NCI-H2081 (cell line): ENCODE results near the gene NTN1.
A peak's percentile ranks its signal among the peaks of the same experiment; 100 is the strongest.

ENCODE experiments used
- DNase-seq, 2 experiments: peaks; one replicate each; lab custom pipeline; 2025; lab: John Stamatoyannopoulos, UW

Gene NTN1

DNA sequence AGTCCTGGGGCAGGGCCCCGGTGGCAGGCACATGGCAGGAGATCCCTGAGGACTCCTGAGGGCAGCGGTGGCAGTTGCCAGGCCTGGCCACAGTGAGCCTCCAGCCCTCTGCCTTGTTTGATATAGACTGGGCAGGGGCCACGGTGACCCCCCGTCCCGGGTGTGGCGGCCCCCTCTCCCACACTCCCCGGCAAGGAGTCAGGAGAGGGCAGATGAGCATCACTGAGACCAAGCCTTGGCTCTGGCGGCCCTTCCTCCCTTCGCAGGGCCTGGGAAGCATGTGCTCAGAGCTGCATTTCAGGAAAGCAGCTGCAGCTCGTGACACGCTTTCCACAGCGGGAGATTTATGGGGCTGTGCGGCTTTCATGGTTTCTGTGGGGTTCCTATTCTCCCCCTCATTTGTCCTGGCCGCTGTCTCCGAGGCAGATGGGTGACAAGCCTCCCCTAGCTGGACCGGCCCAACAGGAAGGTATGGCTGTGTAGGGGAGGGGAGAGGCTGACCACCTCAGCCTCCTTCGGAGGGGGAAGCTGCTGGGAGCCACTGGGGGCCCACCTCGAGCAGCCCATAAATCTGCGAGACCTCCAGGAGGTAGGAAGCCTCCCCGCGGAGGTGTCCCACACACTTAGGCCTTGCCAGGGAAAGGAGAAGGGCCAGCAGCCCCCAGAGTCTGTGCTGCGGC lies 211.4 kb downstream of the NTN1 start:
- DNase-seq = no peak

DNA sequence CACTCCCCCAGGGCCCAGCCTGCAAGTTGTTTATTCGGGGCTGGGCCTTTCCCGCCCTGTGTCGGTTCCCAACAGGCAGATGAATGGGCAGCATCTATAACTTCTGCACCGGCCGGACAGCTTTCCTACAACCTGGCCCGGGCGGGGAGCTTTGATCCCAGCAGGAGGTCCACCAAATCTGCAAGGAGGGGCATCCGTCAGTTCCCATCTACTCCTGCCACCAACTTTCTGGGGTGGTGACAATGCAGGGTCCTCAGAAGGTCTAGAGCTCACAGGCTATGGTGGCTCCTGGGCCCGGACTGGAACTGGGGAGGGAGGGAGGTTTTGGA lies 211.9 kb downstream of the NTN1 start:
- no peak for DNase-seq

DNA sequence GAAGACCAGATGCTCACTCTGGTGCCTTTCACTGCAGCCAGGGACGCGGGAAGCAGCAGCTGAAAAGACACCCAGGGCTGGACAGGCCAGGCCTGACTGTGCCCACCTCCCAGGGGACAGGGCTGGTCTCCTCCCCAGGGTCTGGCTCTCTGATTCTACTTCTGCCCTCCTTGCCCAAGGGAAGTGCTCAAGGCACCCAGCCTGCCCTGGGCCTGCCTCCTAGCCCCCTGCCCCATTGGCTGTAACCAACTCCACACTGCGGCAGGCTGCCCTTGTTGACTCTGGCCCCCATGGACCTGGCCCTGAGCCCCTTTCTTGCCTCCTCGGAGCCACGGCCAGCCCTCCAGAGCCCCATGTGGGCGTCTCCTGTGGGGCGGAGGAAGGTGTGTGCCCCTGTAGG lies 212.5 kb downstream of the NTN1 start:
- DNase-seq = no peak

DNA sequence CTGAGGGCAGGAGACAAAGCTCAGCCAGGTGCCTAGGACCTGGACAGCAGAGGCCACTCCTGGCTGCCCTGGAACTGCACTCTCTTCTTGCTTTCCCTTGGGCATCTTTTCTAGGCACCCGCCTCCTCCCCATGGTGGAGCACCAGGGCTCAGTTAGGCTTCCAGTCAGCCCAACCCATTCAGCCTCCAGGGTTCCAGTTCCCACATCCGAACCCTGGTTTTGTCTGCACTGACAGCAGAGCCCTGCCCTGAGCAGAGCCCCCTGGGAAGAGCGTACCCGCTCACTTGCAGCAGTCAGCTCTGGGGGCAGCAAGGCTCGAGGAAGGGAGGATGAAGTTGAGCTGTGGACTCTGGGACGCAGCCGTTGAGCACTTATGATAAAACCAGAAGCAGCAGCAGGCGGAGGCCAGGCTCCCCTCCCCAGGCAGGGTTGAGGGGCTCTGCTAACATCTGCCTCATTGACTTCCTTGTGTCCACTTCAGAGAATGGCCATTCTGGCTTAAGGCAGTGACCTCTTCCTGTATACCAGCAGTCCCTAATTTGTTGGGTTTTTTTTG lies 213.2 kb downstream of the NTN1 start:
- DNase-seq = no peak

DNA sequence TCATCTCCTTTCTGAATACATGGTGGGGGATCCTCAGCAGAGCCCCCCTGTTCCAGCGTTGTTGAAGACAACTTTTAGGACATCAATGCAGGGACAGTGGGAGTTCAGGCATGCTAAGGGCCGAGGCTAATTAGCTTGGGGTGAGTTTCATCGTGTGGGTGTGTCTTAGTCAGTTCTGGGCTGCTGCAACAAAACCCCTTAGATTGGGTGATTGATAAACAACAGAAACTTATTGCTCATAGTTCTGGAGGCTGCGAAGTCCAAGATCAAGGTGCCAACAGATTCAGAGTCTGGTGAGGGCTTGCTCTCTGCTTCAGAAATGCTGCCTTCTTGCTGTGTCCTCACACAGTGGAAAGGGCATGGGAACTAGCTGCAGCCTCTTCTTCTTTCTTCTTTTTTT lies 214.0 kb downstream of the NTN1 start:
- no peak for DNase-seq

DNA sequence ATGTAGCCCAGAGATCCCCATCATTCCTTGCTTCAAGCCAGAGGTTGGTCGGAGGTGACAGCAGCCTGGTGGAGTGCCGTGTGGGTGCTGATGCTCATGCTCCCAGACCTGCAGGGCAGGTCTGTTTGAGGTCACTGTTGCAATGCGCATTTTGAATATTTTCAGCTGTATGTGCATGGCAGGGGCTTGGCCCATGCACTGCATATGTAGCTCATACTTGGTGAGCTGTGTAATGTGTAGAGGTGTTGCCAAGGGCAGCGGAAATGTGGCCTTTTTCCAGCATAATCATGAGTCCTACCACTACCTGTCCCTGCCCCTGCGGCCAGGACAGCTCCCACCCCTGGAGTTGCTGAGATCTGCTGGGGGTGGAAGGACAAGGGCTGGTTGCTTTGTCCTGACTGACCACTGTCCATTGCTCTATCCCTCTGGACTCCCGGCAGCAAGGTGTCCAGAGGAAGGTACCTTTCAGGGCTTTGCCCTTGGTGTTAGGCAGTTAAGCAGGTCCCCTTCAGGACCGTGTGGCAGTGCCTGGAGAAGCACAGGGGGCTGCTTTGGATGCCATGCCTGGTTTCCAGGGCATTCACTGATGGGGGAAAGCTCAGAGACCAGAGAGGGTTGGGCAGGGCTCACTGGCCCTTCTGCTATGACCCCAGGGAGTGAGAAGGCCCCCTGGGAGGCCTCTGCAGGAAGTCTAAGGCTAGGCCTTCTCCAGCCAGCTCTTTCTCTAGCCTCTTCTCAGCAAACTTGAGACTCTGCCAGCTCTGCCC lies 215.2 kb downstream of the NTN1 start:
- no peak for DNase-seq

DNA sequence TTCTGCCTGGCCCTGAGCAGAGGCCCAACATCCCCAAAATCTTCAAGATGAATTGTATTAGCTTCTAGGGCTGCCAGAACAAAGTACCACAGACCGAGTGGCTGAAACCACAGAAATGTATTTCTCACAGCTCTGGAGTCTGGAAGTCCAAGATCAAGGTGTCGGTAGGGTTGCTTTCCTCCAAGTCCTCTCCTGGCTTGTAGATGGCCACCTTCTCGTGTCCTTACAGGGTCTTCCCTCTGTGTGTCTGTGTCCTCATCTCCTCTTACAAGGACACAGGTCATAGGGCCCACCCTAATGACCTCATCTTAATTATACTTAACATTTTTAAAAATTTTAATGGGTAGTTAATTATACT lies 215.7 kb downstream of the NTN1 start:
- DNase-seq = no peak

DNA sequence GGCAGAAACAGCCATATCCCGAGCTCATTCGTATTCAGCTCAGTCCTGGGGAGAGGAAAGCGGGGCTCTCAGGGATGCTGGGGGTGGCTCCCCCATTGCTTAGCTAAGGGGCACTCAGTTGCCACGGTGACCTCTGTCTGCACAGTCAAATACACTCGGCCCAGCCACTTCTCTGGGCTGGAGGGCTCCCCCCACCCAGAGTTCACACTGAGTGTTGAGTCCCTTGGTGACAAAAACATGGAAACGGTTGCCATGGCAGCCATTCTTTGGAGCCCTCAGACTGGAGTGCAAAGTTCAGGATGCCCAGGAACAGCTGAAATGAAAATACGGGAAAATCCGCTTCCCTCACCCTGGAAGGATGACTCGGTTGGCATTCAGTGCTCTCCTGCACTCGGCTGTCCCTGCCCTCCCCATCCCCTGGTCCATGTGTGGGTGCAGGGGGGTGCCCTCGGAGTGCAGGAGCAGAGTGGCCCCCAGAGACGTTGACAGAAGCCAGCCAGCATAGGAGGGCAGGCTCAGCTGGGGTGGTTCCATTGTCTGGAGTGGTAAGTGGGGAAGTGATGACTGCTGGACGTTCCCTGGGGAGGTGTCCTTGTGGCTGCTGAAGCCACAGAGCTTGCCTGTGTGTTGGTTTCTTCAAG lies 216.5 kb downstream of the NTN1 start:
- DNase-seq = peak in 1 of 2 experiments; percentile 4

DNA sequence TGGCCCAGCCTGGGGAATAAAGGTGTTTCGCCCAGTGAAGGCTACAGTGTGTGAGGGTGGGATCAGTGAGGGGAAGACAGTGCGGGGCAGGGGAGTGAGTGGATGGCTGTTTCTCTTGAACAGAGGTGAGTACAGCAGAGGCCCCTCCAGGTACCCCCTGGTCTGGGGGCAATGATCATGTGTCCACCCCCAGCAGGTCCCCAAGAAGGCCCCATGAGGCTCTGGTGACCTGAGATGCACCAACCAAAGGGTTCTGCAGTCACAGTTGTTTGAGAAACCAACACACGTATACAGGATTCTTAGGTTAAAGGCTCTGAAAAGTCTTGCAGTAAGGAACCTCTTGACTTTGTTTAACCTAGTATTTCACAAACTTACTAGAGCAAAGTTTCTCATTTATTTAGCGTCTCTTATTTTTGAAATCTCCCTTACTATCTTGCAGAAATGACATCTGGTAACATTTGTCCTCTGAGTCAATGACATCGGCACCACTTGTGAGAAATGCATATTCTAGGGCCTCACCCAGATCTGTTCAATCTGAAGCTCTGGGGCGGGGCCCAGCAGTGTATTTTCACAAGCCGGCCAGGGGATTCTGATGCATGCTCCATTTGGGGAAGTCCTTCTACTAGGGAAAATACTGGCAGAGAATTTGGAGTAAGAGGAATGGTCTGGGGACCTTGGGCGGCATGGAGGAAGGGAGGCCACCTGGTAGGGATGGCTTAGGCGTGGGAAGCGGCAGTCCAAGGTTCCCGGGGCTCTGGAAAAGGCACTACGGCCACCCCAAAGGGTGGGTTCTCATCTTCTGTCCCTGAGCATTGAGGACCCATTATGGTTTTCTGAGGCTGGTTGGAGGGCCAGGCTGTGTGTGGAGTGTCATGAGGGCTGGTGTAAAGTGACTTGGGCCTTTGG lies 217.3 kb downstream of the NTN1 start:
- DNase-seq = no peak

DNA sequence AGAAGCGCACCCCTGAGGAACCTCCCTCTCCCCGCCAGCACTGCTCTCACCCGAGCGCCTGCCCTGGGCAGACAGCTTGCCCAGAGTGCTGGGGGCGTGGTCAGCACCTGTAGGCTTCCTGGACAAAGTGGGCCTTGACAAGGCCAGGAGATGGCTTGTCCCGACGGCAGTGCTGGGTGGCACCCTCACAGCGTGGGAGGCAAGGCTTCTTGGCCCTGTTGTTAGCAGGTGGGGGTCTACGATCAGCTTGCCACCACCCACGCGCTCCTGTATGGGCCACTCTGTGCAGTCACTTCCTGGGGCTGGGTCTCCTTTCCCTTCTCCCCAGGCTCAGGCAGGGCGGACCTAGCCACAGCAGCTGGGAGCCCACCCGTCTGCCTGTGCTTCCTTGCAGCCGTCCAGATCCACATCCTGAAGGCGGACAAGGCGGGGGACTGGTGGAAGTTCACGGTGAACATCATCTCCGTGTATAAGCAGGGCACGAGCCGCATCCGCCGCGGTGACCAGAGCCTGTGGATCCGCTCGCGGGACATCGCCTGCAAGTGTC lies 218.0 kb downstream of the NTN1 start:
- DNase-seq = no peak

DNA sequence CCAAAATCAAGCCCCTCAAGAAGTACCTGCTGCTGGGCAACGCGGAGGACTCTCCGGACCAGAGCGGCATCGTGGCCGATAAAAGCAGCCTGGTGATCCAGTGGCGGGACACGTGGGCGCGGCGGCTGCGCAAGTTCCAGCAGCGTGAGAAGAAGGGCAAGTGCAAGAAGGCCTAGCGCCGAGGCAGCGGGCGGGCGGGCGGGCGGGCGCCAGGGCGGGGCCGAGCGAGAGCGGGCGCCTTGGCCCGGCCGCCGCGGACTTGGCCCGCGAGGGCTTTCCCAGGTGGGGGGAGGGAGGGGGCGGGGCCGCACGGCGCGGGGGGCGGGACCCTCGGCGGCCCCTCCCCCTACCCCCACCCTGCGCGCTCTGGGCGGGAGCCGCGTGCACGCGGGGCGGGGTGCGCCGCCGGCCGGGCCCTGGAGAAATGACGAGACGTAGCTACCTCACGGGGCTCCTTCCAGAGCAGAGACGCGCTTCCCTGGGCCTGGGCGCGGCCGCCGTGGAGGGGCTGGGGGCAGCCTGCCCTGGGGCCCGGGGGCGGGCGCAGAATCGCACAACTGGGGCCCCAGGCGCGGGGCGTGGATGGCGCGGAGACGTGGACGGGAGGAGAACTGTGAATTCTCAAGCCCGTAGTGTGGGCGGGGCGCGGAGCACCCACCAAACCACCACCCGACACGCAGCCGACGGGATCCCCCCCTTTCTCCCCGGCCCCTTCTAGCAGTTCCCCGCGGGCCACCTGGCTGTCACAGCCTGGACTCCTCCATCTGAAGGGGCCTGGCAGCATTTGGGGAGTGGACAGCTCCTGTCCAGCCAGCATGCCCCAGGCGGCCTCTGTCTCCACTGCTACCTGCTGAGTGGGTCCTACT lies 218.7 kb downstream of the NTN1 start:
- no peak for DNase-seq

DNA sequence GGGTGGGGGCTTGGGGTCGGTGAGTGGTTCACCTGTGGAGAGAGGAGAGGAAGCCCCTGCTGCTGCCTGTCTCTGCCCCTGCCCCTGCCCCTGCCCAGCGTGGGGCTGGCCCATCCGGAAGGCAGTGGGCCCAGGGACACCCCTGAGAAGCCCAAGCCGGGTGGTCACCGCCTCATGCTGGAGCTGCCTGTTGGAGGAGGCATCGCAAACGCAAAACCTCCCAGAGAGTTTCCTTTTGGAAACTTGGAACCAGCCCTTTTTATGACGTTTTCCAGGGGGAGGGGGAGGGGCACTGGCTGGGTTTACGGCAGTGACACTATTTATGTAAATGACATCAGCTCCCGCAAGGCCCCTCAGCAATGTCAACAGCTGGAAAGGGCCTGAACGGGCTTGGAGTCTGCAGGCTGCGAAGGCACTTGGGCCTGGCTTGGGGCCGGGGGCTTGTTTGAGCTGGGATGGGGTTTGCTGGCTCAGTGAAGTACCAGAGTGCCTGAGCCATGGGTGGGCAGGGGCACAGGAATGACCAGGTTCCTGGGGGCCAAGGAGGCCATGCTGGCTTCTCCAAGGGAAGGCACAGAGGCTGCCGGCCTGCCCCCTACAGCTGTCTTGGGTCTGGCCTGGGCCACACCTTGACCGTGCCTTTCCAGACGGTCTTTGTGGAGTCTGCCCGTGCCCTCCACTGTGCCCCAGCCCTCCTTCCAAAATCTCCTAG lies 219.5 kb downstream of the NTN1 start:
- DNase-seq = no peak

DNA sequence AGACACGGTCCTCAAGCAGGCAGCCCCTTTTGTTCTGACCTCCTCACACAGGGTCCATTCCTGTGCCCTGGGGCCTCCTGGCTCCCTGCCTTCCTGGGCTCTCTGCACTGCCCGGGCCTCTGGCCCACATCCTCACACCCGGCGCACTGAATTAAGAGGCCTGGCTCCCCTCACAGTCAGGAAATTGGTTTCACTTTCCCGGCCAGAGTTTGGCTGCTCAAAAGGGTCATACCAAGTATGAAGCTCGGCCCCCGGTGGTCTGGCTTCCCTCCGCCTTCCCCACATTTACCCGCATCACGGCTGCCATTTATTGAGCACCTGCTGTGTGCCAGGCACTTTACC lies 220.0 kb downstream of the NTN1 start:
- no peak for DNase-seq

DNA sequence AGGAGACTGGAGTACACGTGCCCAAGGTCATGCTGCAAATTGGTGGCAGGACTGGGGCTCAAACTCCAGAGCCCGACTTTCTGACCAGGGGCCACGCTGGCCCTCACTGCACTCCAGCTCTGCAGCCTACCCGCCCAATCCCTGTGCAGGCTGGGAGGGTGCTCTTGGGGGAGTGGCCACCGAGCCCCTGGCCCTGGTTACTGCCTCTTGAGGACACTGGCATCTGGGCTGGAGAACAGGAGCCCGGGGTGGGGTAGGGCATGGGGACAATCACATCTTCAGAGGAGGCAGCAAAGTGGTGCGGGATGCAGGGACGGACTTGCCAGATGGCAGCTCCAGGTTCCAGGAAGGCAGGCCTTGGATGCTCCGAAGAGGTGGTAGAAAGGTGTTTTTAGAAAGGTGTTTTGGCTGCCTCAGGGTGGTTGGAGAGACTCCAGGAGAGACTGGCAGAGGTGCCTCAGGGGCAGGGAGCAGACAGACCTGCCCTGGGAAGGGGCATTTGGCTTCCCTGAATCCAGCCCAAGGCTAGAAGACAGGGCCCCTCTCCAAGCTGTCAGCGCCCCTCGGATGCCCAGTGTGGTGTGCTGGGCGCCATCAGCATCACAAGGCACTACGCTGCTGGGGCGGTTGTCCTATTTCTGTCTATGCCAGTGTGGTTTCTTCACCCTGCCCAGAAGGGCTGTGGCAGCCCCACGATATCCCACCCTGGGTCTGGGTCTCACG lies 220.6 kb downstream of the NTN1 start:
- no peak for DNase-seq

DNA sequence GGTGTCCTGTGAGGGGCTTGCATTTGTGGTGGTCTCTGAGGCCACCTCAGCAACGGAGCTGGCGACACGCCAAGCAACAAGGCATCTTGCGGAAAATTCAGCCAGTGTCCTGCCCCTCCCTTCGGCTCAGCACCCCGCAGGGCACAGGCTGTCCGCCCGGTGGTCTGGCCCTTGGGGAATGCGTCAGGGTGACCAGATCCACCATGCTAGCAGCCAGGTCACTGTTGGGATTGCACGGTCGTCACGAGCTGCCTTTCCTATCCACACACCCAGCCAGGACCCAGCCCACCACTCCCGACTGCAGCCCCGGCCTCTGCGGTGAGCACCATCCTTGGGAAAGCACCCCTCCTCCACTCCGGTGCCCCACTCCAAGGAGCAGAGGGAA lies 221.2 kb downstream of the NTN1 start:
- DNase-seq = no peak

DNA sequence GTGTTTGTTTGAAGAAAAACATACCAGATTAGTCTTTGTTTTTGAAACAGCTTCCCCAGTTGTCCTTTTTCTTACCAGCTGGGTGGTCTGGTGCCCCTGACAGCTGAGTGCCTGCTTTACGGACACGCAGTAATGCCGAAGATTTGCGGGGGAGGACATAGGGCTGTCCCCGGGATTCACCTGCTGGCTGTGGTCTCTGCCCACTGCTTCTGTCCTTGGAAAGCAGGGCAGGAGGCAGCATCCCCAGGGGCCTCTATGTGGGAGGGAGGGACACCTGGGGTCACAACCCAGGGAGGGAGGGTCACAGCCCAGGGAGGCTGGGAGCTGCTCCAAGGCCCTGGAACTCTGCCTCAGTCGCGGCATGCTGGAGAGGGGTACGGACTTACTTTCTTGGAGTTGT lies 221.7 kb downstream of the NTN1 start:
- DNase-seq = no peak

DNA sequence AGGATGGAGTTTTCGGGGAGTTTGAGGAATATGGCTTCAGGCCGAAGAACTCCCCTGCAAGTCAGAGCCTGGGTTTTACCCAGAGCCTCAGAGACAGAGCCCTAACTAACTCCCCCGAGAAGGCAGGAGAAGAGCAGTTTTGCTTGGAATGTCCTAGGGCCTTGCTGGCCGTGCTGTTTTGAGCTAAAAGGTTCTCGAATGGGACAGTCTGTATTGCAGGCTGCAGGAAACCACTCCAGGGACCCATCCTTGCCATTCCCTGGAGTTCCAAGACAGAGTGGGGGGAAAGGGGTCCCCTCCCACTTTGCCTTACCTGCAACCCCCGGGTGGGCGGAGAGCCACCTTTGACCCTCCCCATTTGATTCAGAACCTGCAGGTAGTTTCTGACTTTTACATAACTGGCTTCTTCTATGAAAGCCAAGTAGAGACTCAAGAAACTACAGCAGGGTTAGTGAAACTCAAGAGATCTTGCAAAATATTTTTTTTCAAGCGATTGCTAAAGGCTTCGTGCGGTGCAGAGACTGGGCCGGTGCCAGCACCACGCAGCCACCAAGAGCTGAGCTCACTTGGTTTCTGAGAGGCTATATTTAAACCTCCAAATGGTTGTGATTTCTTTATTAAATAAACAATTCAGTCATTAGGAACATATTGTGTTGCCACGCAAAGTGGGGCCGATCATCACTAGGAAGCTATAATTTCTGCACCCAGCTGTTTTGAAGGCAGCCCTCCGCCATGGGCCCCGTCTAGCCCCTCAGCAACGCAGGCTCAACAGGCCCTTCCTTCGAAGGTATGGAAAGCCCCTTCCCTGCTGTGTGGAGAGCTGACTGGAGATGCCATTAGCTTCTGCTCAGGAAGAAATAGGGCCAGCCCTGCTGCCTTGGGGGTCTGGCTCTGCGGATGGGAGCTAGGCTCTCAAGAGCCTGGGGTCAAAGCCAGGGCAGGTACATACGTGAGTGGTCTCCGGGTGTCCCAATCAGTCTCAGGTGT lies 223.0 kb downstream of the NTN1 start:
- DNase-seq = peak in 1 of 2 experiments; percentile 32

DNA sequence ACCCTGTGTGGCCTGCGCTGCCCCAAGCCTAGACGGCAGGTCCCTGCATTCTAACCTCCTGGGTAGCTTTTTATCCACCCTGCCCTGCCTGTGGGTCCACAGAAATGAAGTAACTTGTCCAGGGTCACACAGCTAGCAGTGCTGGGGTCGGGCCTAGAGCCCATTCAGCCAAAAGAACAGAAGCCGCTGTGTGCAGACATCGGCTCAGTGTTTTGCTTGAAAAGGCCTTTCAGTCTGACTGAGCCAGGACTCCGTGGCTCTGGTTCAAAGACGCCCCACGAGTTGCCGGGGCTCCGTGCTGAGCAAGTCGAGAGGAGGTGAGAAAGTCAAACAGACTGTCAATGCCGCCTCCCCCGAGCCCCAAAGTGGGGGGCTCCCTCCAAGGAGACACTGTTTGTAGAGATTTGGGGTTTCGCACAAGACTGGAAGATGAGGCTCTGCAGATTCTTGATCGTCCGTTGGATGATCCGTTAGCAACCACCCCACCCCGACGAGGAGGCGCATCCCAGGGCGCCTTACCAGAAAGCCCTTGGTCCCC lies 226.2 kb downstream of the NTN1 start:
- no peak for DNase-seq
